Stomach (tissue), 4 donors: Measurements from ENCODE around the gene C5orf24.

Experiments
- CTCF ChIP-seq, 7 experiments: fragments of 450-650 bp in 4 of 7; fragments of 200-600 bp in 3 of 7; sonication (generic) in 3 of 7; IDR thresholded peaks; one replicate each; pipeline ENCODE4 v1.5.1; 2016 to 2019; ENCODE audit warnings: antibody characterized with exemption in 7 of 7, control low read depth in 2 of 7, mild to moderate bottlenecking in 1 of 7
- EP300 ChIP-seq: sonication (generic); formaldehyde crosslinking; IDR thresholded peaks from one replicate; pipeline ENCODE4 v1.6.1; 2017; ENCODE audit warnings: antibody characterized with exemption
- POLR2AphosphoS5 ChIP-seq, 3 donors: sonication (generic); formaldehyde crosslinking; IDR thresholded peaks; one replicate each; pipeline ENCODE4 v1.6.1; 2016; ENCODE audit warnings: antibody characterized with exemption in 3 of 3

- TF ChIP-seq CTCF (IDR thresholded peaks at IDR 0.05) (no peak), POLR2AphosphoS5 (IDR thresholded peaks at IDR 0.05) (no peak), EP300 (no peak)
These were observed 48.2 kb downstream of the C5orf24 start for GRCh38 chr5:134893748-134894505.
